HFFc6 (cell line): ENCODE data around the gene USP10. TPM values are rescaled to one million over a fixed set of nuclear protein-coding genes. Genes with fewer than 3 reads are reported as not detected.

Source experiments
- DNase-seq: peaks from one replicate; pipeline ENCODE4 v3.0.0-alpha.2; 2018
- H3K27ac Mint-ChIP-seq: 2 replicates; pipeline ENCODE4 v1.8.0; 2020; ENCODE audit warnings: mild to moderate bottlenecking, mixed read lengths
- H3K27me3 Mint-ChIP-seq: 2 replicates; pipeline ENCODE4 v1.8.0; 2021; ENCODE audit warnings: mild to moderate bottlenecking, moderate library complexity, mixed read lengths; ENCODE audit not compliant: insufficient read depth
- H3K36me3 Mint-ChIP-seq: 2 replicates; pipeline ENCODE4 v1.8.0; 2021; ENCODE audit warnings: low read depth, mixed read lengths
- H3K4me1 Mint-ChIP-seq: 2 replicates; pipeline ENCODE4 v1.8.0; 2020; ENCODE audit warnings: low read depth, mixed read lengths
- H3K4me3 Mint-ChIP-seq: 2 replicates; pipeline ENCODE4 v1.8.0; 2020; ENCODE audit warnings: mild to moderate bottlenecking, moderate library complexity, mixed read lengths
- H3K9me3 Mint-ChIP-seq: 2 replicates; pipeline ENCODE4 v1.8.0; 2020; ENCODE audit warnings: mild to moderate bottlenecking, mixed read lengths
- CTCF ChIP-seq: fragments of 200-600 bp; sonication (generic); IDR thresholded peaks from 2 replicates; pipeline ENCODE4 v1.5.0; 2021; ENCODE audit warnings: antibody characterized with exemption, mild to moderate bottlenecking
- total RNA-seq, 6 experiments: library from RNA; stranded (reverse); fragmentation: NEBNext Ultra II Directional; extraction: Animal tissue kit (Norgen Biotek cat#: 25700); gene quantifications; 2 replicates in 1 of 6; 3 replicates in 5 of 6; pipeline ENCODE4 v1.2.3, GENCODE V29; 2021

The USP10 gene
- total RNA-seq, 6 experiments from 2014 or later: 83.2 to 106 (median 92.3) TPM

DNA sequence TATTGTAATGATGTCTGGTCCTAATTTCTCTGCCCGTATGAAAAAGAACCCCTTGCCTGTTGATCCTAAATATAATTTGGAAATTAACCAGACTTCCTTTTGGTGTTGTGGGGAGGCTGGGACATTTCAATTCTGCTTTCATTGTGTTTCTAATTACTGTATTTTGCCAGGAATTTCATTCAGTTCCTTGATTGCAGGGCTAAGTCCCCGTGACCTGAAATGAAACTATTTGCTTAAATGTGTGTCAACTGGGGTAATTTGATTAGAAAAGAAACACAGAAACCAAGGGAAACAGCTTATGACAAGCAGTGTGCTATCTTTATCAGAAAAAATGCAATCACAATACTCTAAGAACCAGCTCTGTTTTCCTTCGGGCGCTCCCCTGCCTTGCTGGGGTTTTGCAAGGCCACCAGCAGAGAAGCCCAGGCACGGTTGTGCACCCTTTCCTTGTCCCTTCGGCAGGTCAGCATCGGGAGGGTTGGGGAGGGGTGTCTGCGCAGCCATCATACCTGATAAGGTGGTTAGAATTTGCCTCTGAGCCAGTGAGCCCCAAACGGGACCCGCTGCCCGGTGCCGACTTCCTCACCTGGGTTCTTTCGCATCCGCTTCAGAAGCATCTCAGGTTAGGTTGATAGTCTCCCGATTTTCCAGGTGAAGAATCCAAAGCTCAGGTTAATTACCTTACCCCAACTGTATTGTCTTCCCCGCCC, 32.0 kb upstream of the USP10 start:
- H3K27ac Mint-ChIP-seq: no peak overlapping the region
- DNase-seq: no peak
- H3K9me3 Mint-ChIP-seq: no peaks in the 10 kb centered on the region
- H3K27me3 Mint-ChIP-seq: no peaks in the 10 kb centered on the region
- H3K4me1 Mint-ChIP-seq: peaks cover 6% of the 10 kb centered on the region; the same call in 1 of the 2 replicates
- no peak overlapping the region for H3K4me3 Mint-ChIP-seq
- TF ChIP-seq CTCF: no peak
- H3K36me3 Mint-ChIP-seq: peaks cover 11% of the 10 kb centered on the region

DNA sequence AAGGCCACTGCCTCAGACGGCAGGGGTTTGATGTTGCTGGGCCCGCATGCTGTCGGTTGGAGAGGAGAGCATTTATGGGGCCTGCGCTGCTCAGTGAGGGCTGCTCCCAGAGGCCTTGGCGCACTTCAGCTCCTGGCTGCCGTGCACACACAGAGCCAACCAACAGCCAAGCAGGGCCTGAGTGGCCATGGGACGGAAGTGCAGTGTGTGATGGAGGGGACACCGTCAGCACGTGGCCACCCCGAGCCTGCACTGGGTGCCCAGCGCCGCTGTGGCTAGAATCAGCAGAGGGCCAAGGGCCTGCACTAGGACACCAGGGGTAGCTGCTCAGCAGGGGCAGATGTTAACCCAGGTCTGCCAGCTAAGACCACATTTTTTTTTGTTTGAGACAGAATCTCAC, 29.7 kb upstream of the USP10 start:
- peaks cover 2% of the 10 kb centered on the region; the same call in 1 of the 2 replicates for H3K27me3 Mint-ChIP-seq
- DNase-seq: no peak
- H3K4me1 Mint-ChIP-seq: peaks cover 13% of the 10 kb centered on the region
- no peaks in the 10 kb centered on the region for H3K9me3 Mint-ChIP-seq
- H3K36me3 Mint-ChIP-seq: no peaks in the 10 kb centered on the region
- no peak for TF ChIP-seq CTCF
- no peak overlapping the region for H3K4me3 Mint-ChIP-seq
- H3K27ac Mint-ChIP-seq: no peak overlapping the region

- H3K36me3 Mint-ChIP-seq: no peaks in the 10 kb centered on the region
- H3K4me3 Mint-ChIP-seq: no peak overlapping the region
- DNase-seq: peak; percentile 55
- H3K9me3 Mint-ChIP-seq: no peaks in the 10 kb centered on the region
- peak; percentile 96 for TF ChIP-seq CTCF
- no peak overlapping the region for H3K27ac Mint-ChIP-seq
- H3K4me1 Mint-ChIP-seq: peaks cover 10% of the 10 kb centered on the region
- H3K27me3 Mint-ChIP-seq: peaks cover 2% of the 10 kb centered on the region; the same call in 1 of the 2 replicates
Measured at GRCh38 chr16:84672276-84673202, 27.3 kb upstream of the USP10 start.

GRCh38 chr16:84673203-84673535, 26.6 kb upstream of the USP10 start:
- no peak overlapping the region for H3K27ac Mint-ChIP-seq
- H3K9me3 Mint-ChIP-seq: no peaks in the 10 kb centered on the region
- H3K36me3 Mint-ChIP-seq: no peaks in the 10 kb centered on the region

DNA sequence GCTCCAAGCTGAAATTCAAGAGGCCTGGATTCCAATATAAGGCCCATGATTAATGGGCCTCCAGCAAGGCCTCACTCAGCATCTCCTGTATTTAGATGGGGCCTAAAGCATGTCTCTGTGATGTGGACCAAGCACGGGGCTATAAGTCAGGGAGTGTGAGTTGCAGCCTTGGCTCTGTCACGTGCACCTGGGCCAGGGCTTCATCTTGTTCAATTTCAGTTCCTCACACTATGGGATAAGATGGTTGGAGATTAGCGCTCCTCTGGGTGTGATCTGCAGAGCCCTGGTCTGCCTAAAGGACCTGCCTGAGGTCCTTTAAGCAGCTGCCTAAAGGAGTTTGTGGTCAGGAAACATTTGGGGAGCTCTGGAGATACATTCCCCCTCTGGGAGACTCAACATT, 26.2 kb upstream of the USP10 start:
- Mint-ChIP-seq H3K27me3 (peaks cover 2% of the 10 kb centered on the region; the same call in 1 of the 2 replicates), H3K27ac (no peak overlapping the region), H3K36me3 (no peaks in the 10 kb centered on the region), H3K4me3 (no peak overlapping the region), H3K9me3 (no peaks in the 10 kb centered on the region), H3K4me1 (peaks cover 7% of the 10 kb centered on the region; the same call in 1 of the 2 replicates)
- no peak for DNase-seq
- no peak for TF ChIP-seq CTCF

More at GRCh38 chr16:84673203-84673535, 26.6 kb upstream of the USP10 start:
- no peak for DNase-seq
- Mint-ChIP-seq H3K4me1 (peaks cover 7% of the 10 kb centered on the region; the same call in 1 of the 2 replicates), H3K4me3 (no peak overlapping the region), H3K27me3 (peaks cover 2% of the 10 kb centered on the region; the same call in 1 of the 2 replicates)
- TF ChIP-seq CTCF: no peak
